HEK293T (cell line): Measurements from ENCODE around the gene TPPP2.

Experiments used
- CTCF ChIA-PET: fragments of 350-600 bp; formaldehyde crosslinking; extraction: SDS; loops from one replicate; lab custom pipeline; 2021; ENCODE audit warnings: antibody characterized with exemption, inconsistent platforms; lab: Yijun Ruan, JAX
- POLR2A ChIA-PET: fragments of 350-600 bp; formaldehyde crosslinking; extraction: SDS; loops from one replicate; lab custom pipeline; 2020; ENCODE audit warnings: antibody characterized with exemption, inconsistent platforms; lab: Yijun Ruan, JAX
- DNase-seq: peaks from one replicate; pipeline ENCODE4 v3.0.0; 2012; ENCODE audit warnings: mixed read lengths; ENCODE audit errors: extremely low spot score
- ARNT ChIP-seq: fragments of 450-650 bp; IDR thresholded peaks from 2 replicates; pipeline ENCODE4 v1.6.1; 2017; ENCODE audit warnings: mild to moderate bottlenecking
- BHLHE40 ChIP-seq: fragments of 450-650 bp; IDR thresholded peaks from 2 replicates; pipeline ENCODE4 v1.6.1; 2016; ENCODE audit warnings: mild to moderate bottlenecking, moderate library complexity, borderline replicate concordance
- CTBP1 ChIP-seq: fragments of 450-650 bp; IDR thresholded peaks from 2 replicates; pipeline ENCODE4 v1.6.1; 2016; ENCODE audit warnings: borderline replicate concordance
- ELF4 ChIP-seq: fragments of 450-650 bp; IDR thresholded peaks from 2 replicates; pipeline ENCODE4 v1.6.1; 2017; ENCODE audit warnings: antibody characterized with exemption
- FOXA1 ChIP-seq: fragments of 450-650 bp; IDR thresholded peaks from 2 replicates; pipeline ENCODE4 v1.6.1; 2016; ENCODE audit warnings: mild to moderate bottlenecking
- FOXK2 ChIP-seq: fragments of 450-650 bp; IDR thresholded peaks from 2 replicates; pipeline ENCODE4 v1.6.1; 2016; ENCODE audit warnings: mild to moderate bottlenecking
- FOXM1 ChIP-seq: fragments of 450-650 bp; IDR thresholded peaks from 2 replicates; pipeline ENCODE4 v1.6.1; 2017; ENCODE audit warnings: mild to moderate bottlenecking, borderline replicate concordance
- HDGF ChIP-seq: fragments of 450-650 bp; IDR thresholded peaks from 2 replicates; pipeline ENCODE4 v1.6.1; 2017; ENCODE audit warnings: antibody characterized with exemption, borderline replicate concordance
- L3MBTL2 ChIP-seq: fragments of 450-650 bp; conservative IDR thresholded peaks from 2 replicates; pipeline ENCODE4 v1.6.1; 2016; ENCODE audit warnings: mild to moderate bottlenecking
- LEF1 ChIP-seq: fragments of 450-650 bp; IDR thresholded peaks from 2 replicates; pipeline ENCODE4 v1.6.1; 2017; ENCODE audit warnings: mild to moderate bottlenecking, borderline replicate concordance
- NFRKB ChIP-seq: fragments of 450-650 bp; IDR thresholded peaks from 2 replicates; pipeline ENCODE4 v1.6.1; 2016; ENCODE audit warnings: mild to moderate bottlenecking, moderate library complexity
- PKNOX1 ChIP-seq: fragments of 450-650 bp; IDR thresholded peaks from 2 replicates; pipeline ENCODE4 v1.6.1; 2016
- SP1 ChIP-seq: fragments of 450-650 bp; IDR thresholded peaks from 2 replicates; pipeline ENCODE4 v1.6.1; 2017
- SUZ12 ChIP-seq: fragments of 450-650 bp; IDR thresholded peaks from 2 replicates; pipeline ENCODE4 v1.6.1; 2016; ENCODE audit warnings: mild to moderate bottlenecking
- TARDBP ChIP-seq: fragments of 450-650 bp; IDR thresholded peaks from 2 replicates; pipeline ENCODE4 v1.6.1; 2016
- ZNF384 ChIP-seq: fragments of 450-650 bp; IDR thresholded peaks from 2 replicates; pipeline ENCODE4 v1.6.1; 2016

The TPPP2 gene

GRCh38 chr14:21032326-21033132, 2.5 kb downstream of the TPPP2 start:
- POLR2A ChIA-PET = interaction anchor here (1.0 kb wide), 2 partner anchors 18 to 62 kb away, joined by 3 to 4 read pairs; no protein-coding TSS in a partner anchor

GRCh38 chr14:21033133-21033698, 3.2 kb downstream of the TPPP2 start:
- CTCF ChIA-PET = interaction anchor here (6.9 kb wide), 1 partner anchor 18 kb away, joined by 42 read pairs; no protein-coding TSS in a partner anchor
- no peak for DNase-seq
- POLR2A ChIA-PET = no interaction called here
- no peak for TF ChIP-seq NFRKB
- TF ChIP-seq TARDBP = no peak
- no peak for TF ChIP-seq FOXM1
- no peak for TF ChIP-seq PKNOX1
- TF ChIP-seq LEF1 = no peak

More at GRCh38 chr14:21032326-21033132, 2.5 kb downstream of the TPPP2 start:
- TF ChIP-seq ARNT = no peak
- no peak for TF ChIP-seq BHLHE40
- no peak for TF ChIP-seq L3MBTL2
- no peak for TF ChIP-seq SP1
- TF ChIP-seq ZNF384 = no peak
- no peak for TF ChIP-seq NFRKB
- no peak for TF ChIP-seq PKNOX1
- no peak for TF ChIP-seq LEF1
- TF ChIP-seq FOXK2 = no peak
- no peak for TF ChIP-seq TARDBP
- TF ChIP-seq FOXA1 = no peak
- TF ChIP-seq ELF4 = no peak
- TF ChIP-seq CTBP1 = no peak
- TF ChIP-seq SUZ12 = no peak
- DNase-seq = no peak
- CTCF ChIA-PET = interaction anchor here (0.8 to 6.9 kb wide), 3 partner anchors 18 to 60 kb away, joined by 3 to 42 read pairs (median 3); no protein-coding TSS in a partner anchor

- DNase-seq = no peak
- TF ChIP-seq FOXA1 (no peak), SP1 (no peak), ELF4 (no peak), CTBP1 (no peak), PKNOX1 (no peak), TARDBP (no peak), HDGF (no peak), ZNF384 (no peak), NFRKB (no peak), BHLHE40 (no peak), LEF1 (no peak), L3MBTL2 (no peak), FOXK2 (no peak), ARNT (no peak), SUZ12 (no peak), FOXM1 (no peak)
- POLR2A ChIA-PET = no interaction called here
- CTCF ChIA-PET = interaction anchor here (6.9 kb wide), 1 partner anchor 20 kb away, joined by 42 read pairs; no protein-coding TSS in a partner anchor
Observed at GRCh38 chr14:21034707-21035106, 4.7 kb downstream of the TPPP2 start, which contains the start of gene RNASE13. RNASE13 (minus strand) TSS chr14:21034807; CDS start chr14:21034288, 519 bp downstream.

- CTCF ChIA-PET = interaction anchor here (6.9 kb wide), 1 partner anchor 22 kb away, joined by 42 read pairs; no protein-coding TSS in a partner anchor
- POLR2A ChIA-PET = no interaction called here
- DNase-seq = no peak
- no peak for TF ChIP-seq HDGF
- no peak for TF ChIP-seq FOXK2
- no peak for TF ChIP-seq SUZ12
- no peak for TF ChIP-seq FOXM1
- TF ChIP-seq CTBP1 = no peak
- no peak for TF ChIP-seq L3MBTL2
- TF ChIP-seq LEF1 = no peak
- TF ChIP-seq TARDBP = no peak
- TF ChIP-seq PKNOX1 = no peak
- TF ChIP-seq SP1 = no peak
- TF ChIP-seq NFRKB = no peak
- no peak for TF ChIP-seq ELF4
- TF ChIP-seq FOXA1 = no peak
Observed at GRCh38 chr14:21036751-21037150, 6.7 kb downstream of the TPPP2 start.

- POLR2A ChIA-PET = no interaction called here
- no peak for TF ChIP-seq FOXA1
- no peak for TF ChIP-seq LEF1
- no peak for TF ChIP-seq SP1
- TF ChIP-seq ARNT = no peak
- no peak for TF ChIP-seq ELF4
- no peak for TF ChIP-seq PKNOX1
- TF ChIP-seq SUZ12 = no peak
- no peak for TF ChIP-seq FOXM1
- DNase-seq = no peak
- CTCF ChIA-PET = interaction anchor here (6.9 kb wide), 1 partner anchor 22 kb away, joined by 42 read pairs; no protein-coding TSS in a partner anchor
Observed at GRCh38 chr14:21037156-21037555, 7.1 kb downstream of the TPPP2 start.
